ENCODE data around the gene CYP4F3. TPM values are rescaled to one million over a fixed set of nuclear protein-coding genes. Genes with fewer than 3 reads are reported as not detected.

Gene CYP4F3
- polyA plus RNA-seq, 3 donors: 0.56 to 1.2 (median 0.92) TPM

- H3K4me1 ChIP-seq (ENCODE audit: control insufficient read depth in 1 of 2, insufficient read depth in 2 of 2, low read length in 2 of 2): no peaks in the 10 kb centered on the region
- no peak overlapping the region for H3K27ac ChIP-seq (ENCODE audit: low read depth in 1 of 2, low read length in 2 of 2)
- no peaks in the 10 kb centered on the region for H3K79me2 ChIP-seq (ENCODE audit: insufficient read depth, low read length)
- Mint-ChIP-seq H3K9me3 (peaks cover 0 to 3% (median 0%) of the 10 kb centered on the region in 7 donors), H3K4me3 (no peak overlapping the region), H3K36me3 (no peaks in the 10 kb centered on the region), H3K27ac (no peak overlapping the region), H3K27me3 (ENCODE audit: low read depth in 3 of 3) (peaks cover 11 to 18% (median 17%) of the 10 kb centered on the region in 3 donors), H3K4me1 (no peaks in the 10 kb centered on the region)
- TF ChIP-seq, protein P1, sequence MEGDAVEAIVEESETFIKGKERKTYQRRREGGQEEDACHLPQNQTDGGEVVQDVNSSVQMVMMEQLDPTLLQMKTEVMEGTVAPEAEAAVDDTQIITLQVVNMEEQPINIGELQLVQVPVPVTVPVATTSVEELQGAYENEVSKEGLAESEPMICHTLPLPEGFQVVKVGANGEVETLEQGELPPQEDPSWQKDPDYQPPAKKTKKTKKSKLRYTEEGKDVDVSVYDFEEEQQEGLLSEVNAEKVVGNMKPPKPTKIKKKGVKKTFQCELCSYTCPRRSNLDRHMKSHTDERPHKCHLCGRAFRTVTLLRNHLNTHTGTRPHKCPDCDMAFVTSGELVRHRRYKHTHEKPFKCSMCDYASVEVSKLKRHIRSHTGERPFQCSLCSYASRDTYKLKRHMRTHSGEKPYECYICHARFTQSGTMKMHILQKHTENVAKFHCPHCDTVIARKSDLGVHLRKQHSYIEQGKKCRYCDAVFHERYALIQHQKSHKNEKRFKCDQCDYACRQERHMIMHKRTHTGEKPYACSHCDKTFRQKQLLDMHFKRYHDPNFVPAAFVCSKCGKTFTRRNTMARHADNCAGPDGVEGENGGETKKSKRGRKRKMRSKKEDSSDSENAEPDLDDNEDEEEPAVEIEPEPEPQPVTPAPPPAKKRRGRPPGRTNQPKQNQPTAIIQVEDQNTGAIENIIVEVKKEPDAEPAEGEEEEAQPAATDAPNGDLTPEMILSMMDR (IDR thresholded peaks at IDR 0.05): no peak
- H3K9ac ChIP-seq (ENCODE audit: insufficient read depth, low read length, poor library complexity, severe bottlenecking): no peak overlapping the region
- H3K27me3 ChIP-seq (ENCODE audit: control insufficient read depth in 2 of 2, insufficient read depth in 2 of 2, low read length in 2 of 2): peaks cover 6 to 9% of the 10 kb centered on the region in 2 donors
- no peak overlapping the region for H3K4me2 ChIP-seq (replicated peaks; ENCODE audit: extremely low read depth, low read length, poor library complexity, severe bottlenecking)
- WGBS (ENCODE audit: insufficient coverage): 59% methylated on average over 5 of the region's 8 CpGs
- H2AFZ ChIP-seq (ENCODE audit: insufficient read depth, low read depth, low read length, poor library complexity, severe bottlenecking): no peak overlapping the region
- H3K9me3 ChIP-seq (replicated peaks in 1 of 2; ENCODE audit: control insufficient read depth in 1 of 2, insufficient read depth in 1 of 2, low read length in 2 of 2): no peaks in the 10 kb centered on the region
- H3K36me3 ChIP-seq (replicated peaks in 1 of 2; ENCODE audit: control insufficient read depth in 1 of 2, insufficient read depth in 2 of 2, low read length in 2 of 2): no peaks in the 10 kb centered on the region
- DNase-seq: no peak
- H3K4me3 ChIP-seq (replicated peaks in 1 of 3; ENCODE audit: low read depth in 2 of 3, low read length in 3 of 3): no peak overlapping the region
- intact Hi-C loops (cut with micrococcal nuclease): no loop called here
- H4K20me1 ChIP-seq (ENCODE audit: insufficient read depth, low read length): no peaks in the 10 kb centered on the region
Observed at GRCh38 chr19:15680478-15681322, 40.0 kb downstream of the CYP4F3 start.

- Histone ChIP-seq H3K27me3 (ENCODE audit: control insufficient read depth in 2 of 2, insufficient read depth in 2 of 2, low read length in 2 of 2) (peaks cover 6 to 9% of the 10 kb centered on the region in 2 donors), H3K9me3 (replicated peaks in 1 of 2; ENCODE audit: control insufficient read depth in 1 of 2, insufficient read depth in 1 of 2, low read length in 2 of 2) (no peaks in the 10 kb centered on the region), H3K79me2 (ENCODE audit: insufficient read depth, low read length) (no peaks in the 10 kb centered on the region), H3K4me2 (replicated peaks; ENCODE audit: extremely low read depth, low read length, poor library complexity, severe bottlenecking) (no peak overlapping the region), H3K4me1 (ENCODE audit: control insufficient read depth in 1 of 2, insufficient read depth in 2 of 2, low read length in 2 of 2) (no peaks in the 10 kb centered on the region), H2AFZ (ENCODE audit: insufficient read depth, low read depth, low read length, poor library complexity, severe bottlenecking) (no peak overlapping the region), H3K27ac (ENCODE audit: low read depth in 1 of 2, low read length in 2 of 2) (no peak overlapping the region), H3K4me3 (replicated peaks in 1 of 3; ENCODE audit: low read depth in 2 of 3, low read length in 3 of 3) (no peak overlapping the region), H3K9ac (ENCODE audit: insufficient read depth, low read length, poor library complexity, severe bottlenecking) (no peak overlapping the region), H4K20me1 (ENCODE audit: insufficient read depth, low read length) (no peaks in the 10 kb centered on the region), H3K36me3 (replicated peaks in 1 of 2; ENCODE audit: control insufficient read depth in 1 of 2, insufficient read depth in 2 of 2, low read length in 2 of 2) (no peaks in the 10 kb centered on the region)
- no peak for DNase-seq
- H3K27me3 Mint-ChIP-seq (ENCODE audit: low read depth in 3 of 3): peaks cover 2 to 28% (median 19%) of the 10 kb centered on the region in 3 donors
- TF ChIP-seq, protein P1 (IDR thresholded peaks at IDR 0.05): no peak
- intact Hi-C loops (cut with micrococcal nuclease): no loop called here
- no peak overlapping the region for H3K27ac Mint-ChIP-seq
- H3K9me3 Mint-ChIP-seq: peaks cover 0 to 6% (median 2%) of the 10 kb centered on the region in 7 donors
- WGBS (ENCODE audit: insufficient coverage): 78% methylated on average over 7 of the region's 10 CpGs
- H3K4me3 Mint-ChIP-seq: no peak overlapping the region
- H3K4me1 Mint-ChIP-seq: no peaks in the 10 kb centered on the region
- no peaks in the 10 kb centered on the region for H3K36me3 Mint-ChIP-seq
Observed at GRCh38 chr19:15683411-15683810, 42.7 kb downstream of the CYP4F3 start.

Data from CD14-positive monocyte (primary cell).